Skeletal muscle tissue (tissue), 4 donors: ENCODE results near the gene ABHD10. TPM values are rescaled to one million over a fixed set of nuclear protein-coding genes. Genes with fewer than 3 reads are reported as not detected.
A peak's percentile ranks its signal among the peaks of the same experiment; 100 is the strongest.

Experiments used
- H3K27ac ChIP-seq: one replicate; pipeline ENCODE4 v1.7.0; 2013; ENCODE audit warnings: mild to moderate bottlenecking, low read depth, low read length, inconsistent platforms
- H3K27me3 ChIP-seq, 3 donors: one replicate each; pipeline ENCODE4 v1.7.0; 2013; ENCODE audit warnings: low read length in 3 of 3; ENCODE audit not compliant: control insufficient read depth in 3 of 3, insufficient read depth in 3 of 3
- H3K36me3 ChIP-seq, 3 donors: one replicate each; pipeline ENCODE4 v1.7.0; 2013; ENCODE audit warnings: low read length in 3 of 3; ENCODE audit not compliant: control insufficient read depth in 3 of 3, insufficient read depth in 3 of 3
- H3K4me1 ChIP-seq, 3 donors: one replicate each; pipeline ENCODE4 v1.7.0; 2013; ENCODE audit warnings: low read length in 3 of 3, mild to moderate bottlenecking in 3 of 3; ENCODE audit not compliant: control insufficient read depth in 3 of 3, insufficient read depth in 3 of 3
- H3K4me3 ChIP-seq, 3 donors: one replicate each; pipeline ENCODE4 v1.7.0; 2013; ENCODE audit warnings: low read length in 3 of 3
- H3K9ac ChIP-seq, 3 donors: one replicate each; pipeline ENCODE4 v1.7.0; 2013; ENCODE audit warnings: low read length in 3 of 3, mild to moderate bottlenecking in 3 of 3, moderate library complexity in 2 of 3, low read depth in 1 of 3
- H3K9me3 ChIP-seq, 3 donors: one replicate each; pipeline ENCODE4 v1.7.0; 2013; ENCODE audit warnings: low read length in 3 of 3; ENCODE audit not compliant: control insufficient read depth in 3 of 3
- total RNA-seq: library from RNA; depleted of rRNA; stranded (reverse); fragments of >200 nt; gene quantifications from one replicate; pipeline ENCODE4 v1.2.3, GENCODE V29; 2014
- donor health status: Osteomylitis.

The ABHD10 gene
- total RNA-seq, 1 donor from 2014 or later, result 25.1 TPM

DNA sequence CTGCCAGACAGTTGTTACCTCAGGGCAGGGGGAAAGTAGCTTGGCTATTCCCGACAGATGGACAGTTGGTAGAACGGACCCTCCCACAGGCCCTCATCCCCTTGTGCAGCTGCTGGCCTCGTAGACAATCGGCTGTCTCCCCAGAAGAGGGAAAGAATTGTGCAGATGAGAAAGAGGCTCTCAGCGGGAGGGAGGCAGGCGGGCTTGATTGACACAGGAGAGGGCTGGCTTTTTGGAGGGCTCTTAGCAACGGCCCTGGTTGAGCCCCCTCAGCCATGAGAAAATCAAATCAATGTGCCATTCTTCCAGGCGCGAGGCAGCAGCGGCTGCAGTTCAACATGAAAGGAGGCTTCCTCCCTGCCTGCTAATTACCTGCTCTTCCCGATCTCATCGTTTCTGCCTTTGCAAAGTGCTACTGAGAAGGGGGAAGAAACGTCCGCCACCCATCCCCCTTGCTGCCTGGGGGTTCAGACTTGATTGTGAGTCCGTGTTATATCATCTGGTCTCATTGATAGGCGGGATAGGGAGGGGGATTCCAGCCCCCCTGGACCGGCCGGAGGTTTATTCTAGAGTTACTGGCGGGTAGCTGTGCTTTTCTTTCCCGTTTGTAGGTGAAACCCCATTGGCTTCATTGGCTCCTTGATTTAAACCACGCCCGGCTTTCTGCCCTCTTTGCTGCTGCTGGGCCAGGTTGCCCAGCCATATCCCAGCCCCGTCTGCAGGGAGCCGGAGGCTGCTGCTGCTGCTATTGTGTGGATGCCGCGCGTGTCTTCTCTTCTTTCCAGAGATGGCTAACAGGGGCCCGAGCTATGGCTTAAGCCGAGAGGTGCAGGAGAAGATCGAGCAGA lies 20.0 kb downstream of the ABHD10 start, which contains the start of gene TAGLN3:
Gene TAGLN3, plus strand, starts transcription at position 287 of the 848 bp plus-strand sequence. Its CDS starts 501 bp downstream, at position 788.
- Histone ChIP-seq H3K36me3 (no peaks in the 10 kb centered on the region), H3K9me3 (no peaks in the 10 kb centered on the region), H3K9ac (peak within 1 kb of the TSS in 2 of 3 donors; percentile 40 to 62), H3K27ac (no peak within 1 kb of the TSS), H3K4me1 (peaks cover 5 to 13% (median 10%) of the 10 kb centered on the region in 3 donors), H3K4me3 (peak within 1 kb of the TSS; percentile 30 to 67 (median 56)), H3K27me3 (peaks cover 21 to 31% (median 27%) of the 10 kb centered on the region in 3 donors)

DNA sequence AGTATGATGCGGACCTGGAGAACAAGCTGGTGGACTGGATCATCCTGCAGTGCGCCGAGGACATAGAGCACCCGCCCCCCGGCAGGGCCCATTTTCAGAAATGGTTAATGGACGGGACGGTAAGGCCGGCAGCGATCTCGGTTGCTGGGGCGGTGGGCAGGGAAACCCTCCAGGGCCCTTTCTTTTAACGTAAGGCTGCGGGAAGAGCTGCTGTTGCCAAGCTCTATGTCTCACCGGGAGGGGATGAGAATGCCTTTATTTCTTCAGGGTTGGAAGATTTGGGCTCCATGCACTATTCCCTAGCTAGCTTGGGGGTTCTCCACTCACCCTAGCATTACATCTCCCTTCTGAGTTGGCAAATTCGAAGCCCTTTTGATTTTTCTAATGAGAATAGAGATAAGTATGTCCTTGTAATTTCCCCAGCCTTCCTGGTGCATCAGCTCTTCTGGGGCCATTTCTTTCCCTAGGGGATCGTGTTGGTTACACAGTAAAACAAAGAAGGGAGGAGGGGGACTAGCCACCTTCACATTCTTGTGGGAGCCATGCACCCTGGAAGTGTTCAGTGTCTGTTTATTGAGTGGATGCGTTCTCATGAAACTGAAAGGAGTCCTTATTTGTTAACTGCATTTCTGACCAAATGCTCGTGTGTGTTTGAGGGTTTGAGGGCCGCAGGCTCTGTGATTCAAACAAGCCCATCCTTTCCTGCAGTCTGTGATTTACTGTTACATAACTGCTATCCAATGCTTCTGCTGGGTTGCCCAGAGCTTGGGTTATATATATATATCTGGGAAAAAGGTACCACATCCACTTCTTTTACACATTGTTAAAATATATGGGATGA lies 20.9 kb downstream of the ABHD10 start:
- Histone ChIP-seq H3K27ac (no peak overlapping the region), H3K36me3 (no peaks in the 10 kb centered on the region), H3K9ac (peak overlapping the region in 2 of 3 donors; percentile 40 to 62), H3K27me3 (peaks cover 21 to 31% (median 27%) of the 10 kb centered on the region in 3 donors), H3K4me3 (peak overlapping the region; percentile 9 to 56 (median 30)), H3K9me3 (no peaks in the 10 kb centered on the region), H3K4me1 (peaks cover 5 to 13% (median 10%) of the 10 kb centered on the region in 3 donors)

DNA sequence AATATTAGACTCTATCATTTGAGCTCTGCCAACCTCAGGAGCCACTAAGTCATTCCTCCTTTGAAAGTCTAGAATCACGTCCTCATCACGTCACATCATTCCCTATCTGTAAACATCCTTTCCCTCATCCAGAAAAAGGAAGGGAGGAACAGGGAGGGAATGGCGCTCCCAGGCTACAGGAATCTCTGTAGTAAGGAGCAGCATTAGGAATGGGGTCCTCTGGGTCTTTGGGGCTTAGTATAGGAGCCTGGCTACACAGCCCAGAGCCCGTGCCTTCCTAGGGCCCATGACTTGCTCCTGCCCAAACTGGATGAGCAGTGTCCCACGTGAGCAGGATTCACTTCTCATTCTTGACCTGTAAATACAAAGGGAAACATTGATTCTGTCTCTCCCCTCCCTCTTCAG lies 21.5 kb downstream of the ABHD10 start:
- Histone ChIP-seq H3K4me3 (no peak overlapping the region), H3K36me3 (no peaks in the 10 kb centered on the region), H3K9me3 (no peaks in the 10 kb centered on the region), H3K4me1 (peaks cover 5 to 13% (median 10%) of the 10 kb centered on the region in 3 donors), H3K9ac (no peak overlapping the region), H3K27me3 (peaks cover 21 to 31% (median 27%) of the 10 kb centered on the region in 3 donors), H3K27ac (no peak overlapping the region)

DNA sequence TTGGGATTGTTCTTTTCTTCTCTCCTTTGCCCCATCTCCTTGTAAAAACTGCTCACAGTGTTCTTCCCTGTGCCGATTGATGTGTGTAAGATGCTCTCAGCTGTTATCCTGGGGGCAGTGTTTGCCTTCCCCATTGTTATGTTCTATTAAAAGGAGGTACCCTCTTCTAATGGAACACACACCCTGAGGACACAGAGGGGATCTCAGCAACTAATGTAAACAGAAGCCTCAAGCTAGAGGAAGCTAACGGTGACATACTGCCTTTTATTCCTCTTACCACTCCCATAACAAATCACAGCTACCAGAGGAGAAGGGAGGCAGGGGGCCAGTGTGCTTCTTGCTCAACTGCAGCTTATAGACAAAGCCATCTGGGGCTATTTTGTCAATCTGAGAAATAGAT lies 22.1 kb downstream of the ABHD10 start:
- no peak overlapping the region for H3K27ac ChIP-seq
- no peak overlapping the region for H3K9ac ChIP-seq
- peaks cover 5 to 13% (median 10%) of the 10 kb centered on the region in 3 donors for H3K4me1 ChIP-seq
- H3K9me3 ChIP-seq, result no peaks in the 10 kb centered on the region
- H3K4me3 ChIP-seq, result no peak overlapping the region
- H3K36me3 ChIP-seq, result no peaks in the 10 kb centered on the region
- peaks cover 21 to 31% (median 27%) of the 10 kb centered on the region in 3 donors for H3K27me3 ChIP-seq

DNA sequence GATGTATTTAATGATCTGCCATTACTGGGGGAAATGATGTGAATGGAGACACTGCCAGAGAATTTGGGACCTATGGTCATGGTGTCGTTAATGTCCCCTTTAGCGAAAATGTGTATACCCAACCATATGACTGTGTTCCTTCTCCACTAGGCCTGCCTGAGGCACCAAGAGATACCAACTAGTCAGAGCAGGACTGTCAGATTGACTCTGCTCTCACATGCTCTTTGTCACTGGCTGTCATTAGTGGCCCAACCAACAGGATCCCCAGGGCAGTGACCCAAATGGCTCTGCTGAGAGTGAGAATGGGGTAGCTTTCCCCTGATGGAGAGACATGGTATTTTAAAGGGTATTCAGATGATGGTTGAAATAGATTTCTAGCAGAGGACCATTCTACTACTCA lies 22.7 kb downstream of the ABHD10 start:
- no peak overlapping the region for H3K27ac ChIP-seq
- no peak overlapping the region for H3K4me3 ChIP-seq
- peaks cover 5 to 13% (median 10%) of the 10 kb centered on the region in 3 donors for H3K4me1 ChIP-seq
- H3K27me3 ChIP-seq, result peaks cover 21 to 31% (median 27%) of the 10 kb centered on the region in 3 donors
- H3K9ac ChIP-seq, result no peak overlapping the region
- no peaks in the 10 kb centered on the region for H3K9me3 ChIP-seq
- H3K36me3 ChIP-seq, result no peaks in the 10 kb centered on the region

DNA sequence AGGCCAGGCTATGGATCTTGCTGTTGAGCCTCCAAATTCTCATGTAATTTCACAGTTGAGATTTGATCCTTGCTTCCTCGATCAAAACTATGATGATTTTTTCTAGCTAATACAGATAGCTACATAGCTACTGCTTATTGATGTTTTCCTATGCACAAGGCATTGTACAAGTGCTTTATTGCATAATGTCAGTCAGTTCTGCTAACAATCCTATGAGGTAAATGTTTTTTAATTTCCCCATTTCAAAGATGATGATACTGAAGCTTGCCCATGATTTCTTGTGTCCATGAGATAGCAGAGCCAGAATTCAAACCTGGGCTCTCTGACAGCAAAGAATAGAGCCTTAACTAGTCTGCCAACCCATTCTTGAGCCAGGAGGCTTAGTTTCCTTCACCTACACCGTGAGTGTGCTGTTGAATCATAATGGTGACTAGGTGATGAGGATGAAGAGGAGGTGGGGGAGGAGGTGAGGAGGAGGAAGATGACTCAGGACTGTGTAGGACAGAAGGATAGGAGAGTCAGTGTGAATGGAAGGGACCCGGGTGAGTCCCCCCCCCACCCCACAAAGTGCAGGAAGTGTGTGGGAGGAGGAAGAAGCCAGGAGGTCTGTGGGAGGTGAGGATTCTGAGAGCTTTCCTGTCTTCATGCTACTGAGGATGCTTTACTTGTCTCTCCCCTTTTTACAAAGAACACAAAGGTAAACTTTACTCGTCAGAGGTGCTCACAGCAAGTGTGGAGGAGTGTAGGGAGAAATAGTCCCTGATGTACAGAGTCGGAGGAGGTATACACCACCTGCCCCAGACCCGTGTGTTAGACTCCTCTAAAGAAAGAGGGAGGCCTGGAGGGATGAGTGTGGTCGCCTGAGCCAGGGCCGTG lies 23.5 kb downstream of the ABHD10 start:
- no peak overlapping the region for H3K9ac ChIP-seq
- no peak overlapping the region for H3K27ac ChIP-seq
- no peaks in the 10 kb centered on the region for H3K9me3 ChIP-seq
- no peak overlapping the region for H3K4me3 ChIP-seq
- H3K36me3 ChIP-seq, result no peaks in the 10 kb centered on the region
- peaks cover 5 to 13% (median 10%) of the 10 kb centered on the region in 3 donors for H3K4me1 ChIP-seq
- peaks cover 21 to 31% (median 27%) of the 10 kb centered on the region in 3 donors for H3K27me3 ChIP-seq

DNA sequence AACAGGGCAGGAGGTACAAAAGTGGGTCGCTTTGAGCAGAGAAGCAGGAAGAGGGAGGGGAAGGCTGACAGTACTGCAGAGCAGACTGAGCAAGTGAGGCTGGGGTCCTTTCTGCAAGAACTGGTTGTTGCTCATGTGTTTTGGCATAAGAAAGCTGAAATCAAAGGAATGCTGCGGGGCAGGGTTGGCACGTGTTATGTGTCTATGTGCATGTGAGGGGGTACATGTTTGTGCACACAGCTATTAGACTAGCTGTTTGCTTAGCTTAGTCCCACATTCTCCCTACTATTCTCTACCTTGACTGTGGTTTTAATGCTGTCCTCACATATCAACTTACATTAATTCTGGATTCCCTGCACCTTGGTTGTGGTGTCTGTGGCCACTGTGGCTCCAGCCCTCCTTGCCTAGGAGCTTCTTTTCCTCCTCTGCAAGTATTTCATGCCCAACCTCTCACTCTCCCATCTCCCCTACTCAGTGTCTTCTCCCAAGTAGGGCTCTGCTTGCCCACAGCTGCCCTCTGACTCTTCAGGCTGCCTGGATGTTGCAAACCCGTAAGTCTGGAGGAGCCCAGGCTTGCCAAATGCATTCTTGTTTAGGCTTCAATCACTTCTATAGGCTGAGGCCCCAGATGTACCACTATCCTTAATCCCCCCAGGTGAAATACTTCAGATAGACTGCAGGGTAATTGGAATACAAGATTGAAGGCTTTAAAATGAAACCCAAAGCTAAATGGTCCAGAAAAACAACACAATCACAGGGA lies 24.7 kb downstream of the ABHD10 start:
- peaks cover 20 to 28% (median 26%) of the 10 kb centered on the region in 3 donors for H3K27me3 ChIP-seq
- no peak overlapping the region for H3K27ac ChIP-seq
- no peak overlapping the region for H3K4me3 ChIP-seq
- H3K9ac ChIP-seq, result no peak overlapping the region
- no peaks in the 10 kb centered on the region for H3K9me3 ChIP-seq
- H3K36me3 ChIP-seq, result no peaks in the 10 kb centered on the region
- peaks cover 3 to 12% (median 10%) of the 10 kb centered on the region in 3 donors for H3K4me1 ChIP-seq

DNA sequence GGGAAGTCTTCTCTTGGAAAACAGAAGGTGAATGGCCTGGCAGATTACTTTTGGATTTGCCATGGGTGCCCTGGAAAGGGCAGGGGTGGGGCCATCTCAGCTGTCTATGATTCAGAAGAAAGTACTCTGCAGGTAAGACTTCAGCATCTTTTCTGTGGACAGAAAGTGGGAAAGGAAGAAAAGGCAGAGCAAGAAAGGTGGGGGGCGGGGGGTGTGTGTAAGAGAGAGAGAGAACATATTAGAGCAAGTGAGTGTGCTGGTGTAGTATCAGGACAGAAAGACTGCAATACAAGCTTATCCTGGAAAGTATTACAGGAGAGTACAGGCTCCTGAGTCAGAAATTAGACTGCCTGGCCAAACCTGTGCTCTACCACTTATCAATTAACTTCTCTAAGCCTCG lies 25.4 kb downstream of the ABHD10 start:
- no peak overlapping the region for H3K27ac ChIP-seq
- H3K4me1 ChIP-seq, result peaks cover 0 to 5% (median 3%) of the 10 kb centered on the region in 3 donors
- H3K9ac ChIP-seq, result no peak overlapping the region
- no peaks in the 10 kb centered on the region for H3K36me3 ChIP-seq
- H3K27me3 ChIP-seq, result peaks cover 14 to 21% (median 20%) of the 10 kb centered on the region in 3 donors
- no peak overlapping the region for H3K4me3 ChIP-seq
- no peaks in the 10 kb centered on the region for H3K9me3 ChIP-seq
